ENCODE measurements around the gene SERTAD2.

The SERTAD2 gene

GRCh38 chr2:64625299-64626145, 28.2 kb downstream of the SERTAD2 start:
- no peak for TF ChIP-seq SIN3A (IDR thresholded peaks at IDR 0.05; ENCODE audit: borderline replicate concordance, insufficient read depth, low read length)
- TF ChIP-seq REST (IDR thresholded peaks at IDR 0.05; ENCODE audit: insufficient read depth in 1 of 2, low read depth in 2 of 2, low read length in 2 of 2), result no peak
- TF ChIP-seq FOXP2 (optimal IDR thresholded peaks at IDR 0.05; ENCODE audit: borderline replicate concordance, extremely low read depth, extremely low read length, insufficient read depth), result no peak
- TF ChIP-seq TAF1 (IDR thresholded peaks at IDR 0.05; ENCODE audit: borderline replicate concordance, insufficient read depth, low read length), result no peak
- no peak for TF ChIP-seq POLR2AphosphoS5 (IDR thresholded peaks at IDR 0.05; ENCODE audit: low read depth, low read length)

- TF ChIP-seq REST (IDR thresholded peaks at IDR 0.05; ENCODE audit: insufficient read depth in 1 of 2, low read depth in 2 of 2, low read length in 2 of 2) (no peak), SIN3A (IDR thresholded peaks at IDR 0.05; ENCODE audit: borderline replicate concordance, insufficient read depth, low read length) (no peak), FOXP2 (optimal IDR thresholded peaks at IDR 0.05; ENCODE audit: borderline replicate concordance, extremely low read depth, extremely low read length, insufficient read depth) (no peak), POLR2AphosphoS5 (IDR thresholded peaks at IDR 0.05; ENCODE audit: low read depth, low read length) (no peak), TAF1 (IDR thresholded peaks at IDR 0.05; ENCODE audit: borderline replicate concordance, insufficient read depth, low read length) (no peak)
These were observed 28.9 kb downstream of the SERTAD2 start for GRCh38 chr2:64624862-64625261.

GRCh38 chr2:64624108-64624610, 29.6 kb downstream of the SERTAD2 start:
- TF ChIP-seq SIN3A (IDR thresholded peaks at IDR 0.05; ENCODE audit: borderline replicate concordance, insufficient read depth, low read length) (no peak), POLR2AphosphoS5 (IDR thresholded peaks at IDR 0.05; ENCODE audit: low read depth, low read length) (no peak), FOXP2 (optimal IDR thresholded peaks at IDR 0.05; ENCODE audit: borderline replicate concordance, extremely low read depth, extremely low read length, insufficient read depth) (no peak), TAF1 (IDR thresholded peaks at IDR 0.05; ENCODE audit: borderline replicate concordance, insufficient read depth, low read length) (no peak), REST (IDR thresholded peaks at IDR 0.05; ENCODE audit: insufficient read depth in 1 of 2, low read depth in 2 of 2, low read length in 2 of 2) (no peak)

- TF ChIP-seq SIN3A (IDR thresholded peaks at IDR 0.05; ENCODE audit: borderline replicate concordance, insufficient read depth, low read length), result no peak
- TF ChIP-seq REST (IDR thresholded peaks at IDR 0.05; ENCODE audit: insufficient read depth in 1 of 2, low read depth in 2 of 2, low read length in 2 of 2), result no peak
- no peak for TF ChIP-seq FOXP2 (optimal IDR thresholded peaks at IDR 0.05; ENCODE audit: borderline replicate concordance, extremely low read depth, extremely low read length, insufficient read depth)
These were observed 30.4 kb downstream of the SERTAD2 start for GRCh38 chr2:64623242-64623850.

Data from PFSK-1 (cell line).